NAMALWA (cell line): ENCODE data around the gene ATG10.
"Not testable (repeated sequence)": the region's sequence is repeated elsewhere in the genome, so short reads cannot be mapped to it uniquely, and the experiment has no call there.

ENCODE experiments used
- DNase-seq: peaks from one replicate; pipeline ENCODE4 v3.0.0-alpha.2; 2015; ENCODE audit warnings: low spot score

ATG10 gene

DNA sequence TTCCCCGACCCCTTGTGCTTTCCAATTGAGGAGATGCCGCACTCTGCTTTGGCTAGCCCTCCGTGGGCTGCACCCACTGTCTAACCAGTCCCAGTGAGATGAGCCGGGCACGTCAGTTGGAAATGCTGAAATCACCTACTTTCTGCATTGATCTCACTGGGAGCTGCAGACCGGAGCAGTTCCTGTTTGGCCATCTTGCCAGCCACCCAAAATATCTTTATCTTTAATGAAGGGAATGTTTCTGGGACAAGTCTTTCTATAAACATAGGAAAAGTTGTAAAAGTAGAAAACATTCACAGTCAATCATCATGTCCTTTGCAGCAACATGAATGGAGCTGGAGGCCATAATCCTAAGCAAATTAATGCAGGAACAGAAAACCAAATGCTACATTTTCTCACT lies 158.8 kb downstream of the ATG10 start:
- DNase-seq: no peak

DNA sequence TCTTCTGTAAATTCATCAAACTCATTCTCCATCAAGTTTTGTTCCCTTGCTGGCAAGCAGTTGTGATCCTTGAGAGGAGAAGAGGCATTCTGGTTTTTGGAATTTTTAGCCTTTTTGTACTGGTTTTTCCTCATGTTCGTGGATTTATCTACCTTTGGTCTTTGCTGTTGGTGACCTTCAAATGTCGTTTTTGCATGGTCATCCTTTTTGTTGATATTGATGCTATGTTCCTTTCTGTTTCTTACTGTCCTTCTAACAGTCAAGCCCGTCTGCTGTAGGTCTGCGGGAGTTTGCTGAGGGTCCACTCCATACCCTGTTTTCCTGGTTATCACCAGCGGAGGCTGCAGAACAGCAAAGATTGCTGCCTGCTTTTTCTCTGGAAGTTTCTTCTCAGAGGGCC lies 165.4 kb downstream of the ATG10 start:
- no peak for DNase-seq

DNA sequence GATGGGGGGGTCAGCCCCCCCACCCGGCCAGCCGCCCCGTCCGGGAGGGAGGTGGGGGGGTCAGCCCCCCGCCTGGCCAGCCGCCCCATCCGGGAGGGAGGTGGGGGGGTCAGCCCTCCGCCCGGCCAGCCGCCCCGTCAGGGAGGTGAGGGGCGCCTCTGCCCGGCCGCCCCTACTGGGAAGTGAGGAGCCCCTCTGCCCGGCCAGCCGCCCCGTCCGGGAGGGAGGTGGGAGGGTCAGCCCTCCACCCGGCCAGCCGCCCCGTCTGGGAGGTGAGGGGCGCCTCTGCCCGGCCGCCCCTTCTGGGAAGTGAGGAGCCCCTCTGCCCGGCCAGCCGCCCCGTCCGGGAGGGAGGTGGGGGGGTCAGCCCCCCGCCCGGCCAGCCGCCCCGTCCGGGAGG lies 168.0 kb downstream of the ATG10 start:
- DNase-seq: not testable (repeated sequence)

DNA sequence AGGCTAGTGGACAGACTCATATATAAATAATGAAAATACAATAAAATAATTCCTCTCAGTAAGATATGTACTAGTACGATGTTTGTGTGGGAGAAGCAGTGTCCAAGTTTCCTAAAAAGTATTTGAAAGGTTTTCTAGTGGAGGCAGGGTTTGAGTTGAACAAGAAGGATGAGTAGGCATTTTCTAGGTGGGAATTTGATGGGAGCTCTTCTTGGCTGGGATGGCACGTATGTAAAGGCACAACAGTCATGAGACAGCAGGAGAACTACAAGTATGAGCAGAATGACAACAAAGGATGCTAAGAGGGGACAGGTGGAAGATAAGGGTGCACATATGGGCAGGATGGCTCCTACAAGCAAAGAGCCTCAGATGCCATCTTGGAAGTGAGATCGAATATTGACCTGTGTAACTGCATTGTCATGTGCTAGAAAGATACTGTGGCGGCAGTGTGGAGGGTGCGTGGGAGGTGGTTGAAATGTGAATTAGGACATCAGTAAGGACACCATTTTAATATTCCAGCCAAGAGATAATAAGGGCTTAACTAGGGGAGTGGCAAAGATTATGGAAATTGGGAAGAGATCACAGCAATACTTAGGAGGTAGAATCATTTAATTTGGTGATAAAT lies 170.5 kb downstream of the ATG10 start:
- no peak for DNase-seq

DNA sequence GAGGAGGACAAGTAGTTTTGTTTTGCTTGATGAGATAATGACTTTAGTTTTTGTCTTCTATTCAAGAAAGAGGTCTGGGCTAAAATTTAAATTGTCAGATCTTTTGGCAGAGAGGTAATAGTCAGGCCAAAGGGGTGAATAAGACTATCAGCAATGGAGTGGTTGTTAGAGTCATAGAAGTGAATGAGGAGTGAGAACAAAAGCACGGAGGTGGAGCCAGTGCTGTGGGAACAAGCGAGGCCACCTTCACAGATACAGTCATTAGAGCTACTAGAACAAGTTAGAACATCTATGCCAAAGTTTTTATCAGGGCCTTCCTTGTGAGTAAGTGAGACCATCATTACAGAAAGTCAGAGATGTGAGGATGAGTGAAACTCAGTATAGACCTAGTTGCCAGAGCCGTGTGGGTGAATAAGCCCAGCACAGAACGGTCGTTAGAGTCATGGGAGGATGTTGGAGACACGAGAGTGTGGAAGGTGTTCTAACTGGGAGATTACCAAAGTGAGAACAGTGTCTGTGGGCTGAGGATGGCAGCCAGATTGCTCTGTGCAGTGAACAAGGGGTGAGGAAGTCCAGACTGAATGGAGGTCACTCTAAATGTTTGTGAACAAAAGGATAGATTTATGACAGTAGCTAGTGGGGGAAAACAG lies 171.2 kb downstream of the ATG10 start:
- no peak for DNase-seq

DNA sequence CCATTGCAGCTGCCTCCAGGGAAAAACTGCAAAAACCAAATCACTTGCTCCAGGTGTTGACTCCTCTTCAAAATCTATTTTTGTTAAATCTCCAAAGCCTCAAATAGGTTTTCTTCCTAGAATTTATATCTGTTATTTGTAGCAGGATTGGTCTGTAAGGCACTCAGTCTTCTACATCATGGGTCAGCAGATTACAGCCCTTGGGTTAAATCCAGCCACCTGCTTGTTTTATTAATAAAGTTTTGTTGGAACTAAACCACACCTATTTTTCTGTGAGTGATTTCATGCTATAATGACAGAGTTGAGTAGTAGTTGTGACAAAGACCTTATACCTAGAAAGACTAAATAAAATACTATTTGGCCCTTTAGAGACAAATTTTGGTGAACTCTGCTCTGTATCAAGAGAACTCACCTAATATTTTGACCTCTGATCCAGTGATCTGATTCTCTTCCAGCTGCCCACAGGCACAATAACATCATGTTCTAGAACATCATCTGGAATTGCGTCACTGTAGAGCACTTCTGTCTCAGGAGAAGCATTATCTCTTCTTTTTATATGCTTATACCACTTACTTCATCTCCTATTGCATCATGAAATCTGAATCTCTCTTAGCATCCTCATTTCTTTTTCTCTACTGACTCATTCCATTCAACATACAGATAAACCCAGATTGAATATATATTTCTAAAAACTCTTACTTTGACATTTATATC lies 176.2 kb downstream of the ATG10 start:
- DNase-seq: no peak

DNA sequence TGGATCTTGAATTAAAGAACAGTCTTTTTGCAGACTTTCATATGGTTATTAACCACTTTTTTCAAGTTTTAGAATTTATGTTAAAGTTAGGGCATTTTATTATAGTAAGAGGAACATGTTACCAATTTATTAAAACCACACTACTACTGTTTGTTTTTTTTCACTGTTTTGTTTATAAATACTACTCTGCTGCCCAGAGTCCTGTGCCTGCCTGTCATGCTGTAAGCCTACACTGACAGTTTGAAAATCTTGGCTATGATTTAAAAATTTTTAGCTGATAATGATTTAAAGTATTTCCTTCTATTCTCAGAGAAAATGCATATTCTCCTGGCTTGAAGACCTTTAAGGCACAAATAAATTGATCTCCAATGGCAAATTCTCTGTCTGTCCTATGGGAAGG lies 177.6 kb downstream of the ATG10 start:
- no peak for DNase-seq

DNA sequence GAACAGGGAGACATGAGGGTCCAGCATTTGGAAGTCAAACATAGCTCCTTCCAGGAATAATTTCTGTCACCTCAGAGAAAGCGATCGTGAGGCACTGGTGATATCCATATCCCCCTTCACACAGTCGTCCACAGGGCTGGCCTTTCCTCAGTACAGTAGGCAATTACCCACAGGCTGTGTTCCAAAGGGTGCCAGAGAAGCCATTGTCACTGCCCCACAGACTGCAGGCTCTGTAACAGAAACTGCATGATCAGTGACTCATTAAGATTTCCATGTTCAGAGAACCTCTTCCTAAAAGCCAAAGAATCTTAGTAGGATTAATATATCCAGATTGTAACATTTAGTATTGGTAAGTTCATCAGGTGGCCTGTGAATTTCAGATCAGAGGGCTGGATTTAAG lies 178.7 kb downstream of the ATG10 start:
- DNase-seq: no peak

DNA sequence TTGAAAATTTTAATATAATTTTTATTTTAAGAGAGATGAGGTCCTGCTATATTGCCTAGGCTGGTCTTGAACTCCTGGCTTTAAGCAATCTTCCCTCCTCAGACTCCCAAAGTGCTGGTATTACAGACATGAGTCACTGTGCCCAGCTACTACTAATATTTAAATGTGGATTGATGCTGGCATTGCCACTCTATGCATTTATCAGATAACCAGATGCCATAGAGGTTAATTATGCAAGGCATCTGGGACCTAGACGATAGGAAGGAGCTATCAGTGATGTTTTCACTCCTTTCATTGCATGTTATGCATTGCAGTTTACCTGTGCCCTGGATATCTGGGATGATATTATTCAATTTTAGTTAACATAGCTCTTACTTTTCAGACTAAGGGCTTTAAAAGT lies 179.4 kb downstream of the ATG10 start:
- no peak for DNase-seq

DNA sequence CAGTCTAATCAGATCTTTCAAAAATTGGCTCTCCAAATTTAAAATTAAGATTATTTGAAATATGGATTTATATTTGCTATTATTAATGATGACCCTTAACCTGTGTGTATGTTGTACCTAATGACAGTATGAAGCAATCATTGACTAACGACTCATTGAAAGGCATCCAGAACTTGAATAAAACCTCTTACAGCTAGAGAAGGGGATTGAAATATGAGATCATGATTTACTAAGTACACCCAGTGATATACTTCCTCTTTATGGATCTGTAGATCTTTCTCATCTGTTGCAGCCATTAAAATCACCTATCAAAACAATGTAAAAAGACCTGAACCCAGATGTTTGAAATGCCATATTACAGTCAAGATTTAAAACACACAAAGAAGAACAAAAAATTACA lies 179.8 kb downstream of the ATG10 start:
- DNase-seq: no peak

DNA sequence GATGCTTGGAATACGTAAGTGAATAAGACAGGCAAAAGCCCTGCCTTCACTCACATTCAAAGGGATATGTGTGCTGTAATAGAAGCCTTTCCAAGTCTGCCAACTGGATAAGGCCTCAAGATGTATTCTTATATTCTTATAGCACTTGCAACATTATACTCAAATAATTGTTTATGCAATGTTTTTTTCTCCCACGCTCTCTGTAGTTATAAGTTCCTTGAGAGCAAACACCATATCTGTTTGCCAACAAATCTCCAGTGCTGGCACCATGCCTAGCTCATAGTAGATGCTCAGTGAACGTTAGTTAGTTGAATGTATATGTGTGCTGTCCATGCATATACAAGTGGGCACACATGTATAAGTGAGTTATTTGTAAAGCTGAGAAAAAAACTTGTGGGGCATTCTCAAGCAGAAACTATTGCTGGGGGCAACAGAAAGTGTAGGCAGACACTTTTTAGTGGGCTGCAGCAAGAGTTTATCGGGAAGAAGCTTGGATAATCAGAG lies 181.2 kb downstream of the ATG10 start:
- DNase-seq: no peak

DNA sequence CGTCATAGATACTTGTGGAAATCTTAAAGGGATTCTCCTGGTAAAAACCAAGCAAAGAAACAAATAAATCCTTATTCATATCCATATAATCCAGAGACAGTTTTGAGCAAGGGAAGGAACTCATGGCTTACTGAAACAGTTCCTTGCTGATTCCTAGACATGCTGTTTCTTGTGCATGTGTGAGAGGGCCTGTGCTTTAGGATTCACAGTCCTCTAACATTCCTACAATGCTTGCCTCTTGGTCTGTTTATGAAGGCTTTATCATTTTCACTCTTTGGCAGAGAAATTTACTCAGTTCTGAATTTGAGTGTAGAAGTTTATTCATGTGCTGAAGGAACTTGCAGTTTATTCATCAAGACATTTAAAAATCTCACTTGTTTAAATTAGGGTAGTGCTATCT lies 183.0 kb downstream of the ATG10 start:
- DNase-seq: no peak

DNA sequence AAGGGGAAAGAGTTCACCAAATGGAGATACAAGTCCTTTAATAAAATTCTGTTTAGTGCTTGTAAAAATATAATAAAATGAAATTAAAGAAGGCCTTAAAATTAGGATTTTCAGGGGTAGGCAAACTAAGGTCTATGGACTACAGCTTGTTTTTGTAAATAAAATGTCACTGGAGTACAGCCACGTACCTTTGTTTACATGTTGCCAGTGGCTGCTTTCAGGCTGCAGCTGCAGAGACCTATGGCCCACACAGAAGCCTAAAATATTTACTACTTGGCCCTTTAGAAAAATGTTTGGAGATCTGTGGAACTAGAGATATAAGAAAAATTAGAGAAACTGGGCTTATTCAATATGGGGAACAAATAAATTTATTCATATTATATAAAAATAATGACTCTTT lies 183.5 kb downstream of the ATG10 start:
- DNase-seq: no peak

DNA sequence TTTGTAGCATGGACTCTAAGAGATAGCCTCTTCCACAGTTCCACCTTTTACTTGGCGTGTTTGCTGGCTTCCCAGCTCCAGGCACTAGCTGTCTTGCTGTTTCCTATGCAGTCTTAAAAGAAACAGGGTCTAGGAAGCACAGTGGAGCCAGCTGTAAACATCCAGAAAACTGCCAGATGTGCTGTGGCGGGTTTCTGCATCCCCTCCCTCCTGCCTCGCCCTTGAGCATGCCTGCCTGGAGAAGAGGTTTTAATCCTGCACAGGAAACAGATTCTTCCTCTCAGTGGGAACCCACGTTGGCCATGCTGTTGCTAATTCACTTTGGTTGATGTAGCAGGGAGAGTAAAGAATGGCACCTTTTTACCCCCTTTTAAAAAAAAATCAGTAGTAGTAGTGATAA lies 185.1 kb downstream of the ATG10 start:
- no peak for DNase-seq

DNA sequence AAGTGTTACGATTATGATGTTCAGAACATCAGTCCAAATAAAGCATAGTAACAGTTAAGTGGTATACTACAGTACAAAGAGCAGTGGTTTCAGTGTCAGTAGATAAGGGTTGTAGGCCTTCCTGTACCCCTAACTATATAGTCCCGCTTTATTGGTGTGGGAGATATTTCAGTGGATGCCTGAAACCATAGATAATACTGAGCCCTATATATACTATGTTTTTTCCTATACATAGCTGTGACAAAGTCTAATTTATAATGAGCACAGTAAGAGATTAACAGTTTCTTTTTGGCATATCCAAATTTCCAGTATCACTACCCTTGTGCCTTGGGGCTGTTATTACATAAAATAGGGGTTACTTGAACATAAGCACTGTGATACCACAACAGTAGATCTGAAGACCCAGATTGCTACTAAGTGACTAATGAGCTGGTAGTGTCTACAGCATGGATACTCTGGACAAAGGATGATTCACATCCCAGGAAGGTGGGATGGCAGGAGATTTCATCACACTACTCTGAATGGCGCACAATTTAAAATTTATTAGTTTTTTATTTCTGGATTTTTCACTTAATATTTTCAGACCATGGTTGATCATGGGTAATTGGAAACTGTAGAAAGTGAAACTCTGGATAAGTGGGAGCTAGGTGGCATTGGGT lies 187.1 kb downstream of the ATG10 start:
- no peak for DNase-seq

DNA sequence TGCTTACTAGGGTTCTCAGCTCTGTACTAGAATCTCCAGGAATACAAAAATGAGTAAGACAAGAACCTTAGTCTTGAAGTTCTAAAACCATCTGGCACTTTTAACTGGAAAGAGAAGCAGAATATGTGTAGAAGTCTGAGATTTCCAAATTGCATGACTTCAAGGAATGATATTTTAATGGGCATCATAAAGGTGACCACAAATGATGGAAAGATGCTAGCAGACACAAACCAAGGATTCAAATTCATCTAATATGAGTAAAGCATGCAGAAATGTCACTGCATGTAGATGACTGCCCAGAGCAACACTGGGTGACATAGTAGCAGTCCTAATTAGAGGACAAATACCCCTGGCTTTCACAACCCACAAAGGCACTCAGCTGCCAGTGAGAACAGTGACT lies 189.1 kb downstream of the ATG10 start:
- DNase-seq: no peak

DNA sequence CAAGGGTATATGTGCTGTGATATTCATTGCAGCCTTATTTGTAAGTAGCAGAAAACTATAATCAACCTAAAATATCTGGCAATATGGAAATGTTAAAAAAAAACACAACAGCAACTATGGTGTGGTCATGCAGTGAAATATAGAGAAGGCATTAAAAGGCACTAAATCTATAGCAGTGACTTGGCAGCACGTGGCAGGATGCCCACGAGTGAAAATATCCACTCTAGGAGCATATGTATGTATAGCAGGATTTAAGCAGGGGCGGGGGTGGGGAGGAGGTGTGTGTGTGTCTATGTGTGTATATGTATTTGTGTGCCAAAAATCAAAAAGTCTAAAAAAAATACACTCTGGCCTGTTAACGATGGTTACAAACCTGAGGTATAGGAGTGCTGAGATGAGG lies 190.8 kb downstream of the ATG10 start:
- no peak for DNase-seq

DNA sequence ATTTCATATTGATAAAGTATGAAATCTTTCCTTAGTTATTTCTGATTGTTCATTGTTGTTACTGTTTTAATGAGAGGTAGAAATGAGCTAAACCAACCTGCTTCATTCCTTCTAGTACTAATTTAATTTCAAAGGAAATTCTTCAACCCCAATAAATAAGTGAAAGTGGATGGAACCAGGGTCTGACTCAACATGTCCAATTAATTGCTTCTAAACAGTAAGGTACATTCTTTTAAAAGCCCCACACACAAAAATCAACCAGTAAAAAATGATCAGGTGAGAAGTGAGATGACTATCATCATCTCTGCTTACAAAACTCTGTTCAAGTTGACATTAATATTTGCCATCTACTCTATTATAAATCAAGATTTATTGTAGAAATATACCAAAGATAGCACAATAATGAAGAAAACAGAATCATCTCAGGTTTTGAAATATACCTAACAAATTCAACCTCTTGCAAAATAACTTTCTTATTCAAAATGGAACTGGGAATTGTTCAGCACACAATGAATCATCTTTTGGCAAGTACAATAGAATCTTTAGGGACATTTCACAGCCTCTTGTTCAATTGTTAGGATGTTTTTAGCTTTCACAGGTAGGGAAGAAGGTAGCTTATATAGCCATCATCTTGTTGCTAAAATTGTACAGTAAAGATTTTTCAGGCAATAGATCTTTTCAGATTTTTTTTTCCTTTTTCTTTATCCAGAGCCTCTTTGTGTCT lies 191.8 kb downstream of the ATG10 start:
- DNase-seq: no peak

DNA sequence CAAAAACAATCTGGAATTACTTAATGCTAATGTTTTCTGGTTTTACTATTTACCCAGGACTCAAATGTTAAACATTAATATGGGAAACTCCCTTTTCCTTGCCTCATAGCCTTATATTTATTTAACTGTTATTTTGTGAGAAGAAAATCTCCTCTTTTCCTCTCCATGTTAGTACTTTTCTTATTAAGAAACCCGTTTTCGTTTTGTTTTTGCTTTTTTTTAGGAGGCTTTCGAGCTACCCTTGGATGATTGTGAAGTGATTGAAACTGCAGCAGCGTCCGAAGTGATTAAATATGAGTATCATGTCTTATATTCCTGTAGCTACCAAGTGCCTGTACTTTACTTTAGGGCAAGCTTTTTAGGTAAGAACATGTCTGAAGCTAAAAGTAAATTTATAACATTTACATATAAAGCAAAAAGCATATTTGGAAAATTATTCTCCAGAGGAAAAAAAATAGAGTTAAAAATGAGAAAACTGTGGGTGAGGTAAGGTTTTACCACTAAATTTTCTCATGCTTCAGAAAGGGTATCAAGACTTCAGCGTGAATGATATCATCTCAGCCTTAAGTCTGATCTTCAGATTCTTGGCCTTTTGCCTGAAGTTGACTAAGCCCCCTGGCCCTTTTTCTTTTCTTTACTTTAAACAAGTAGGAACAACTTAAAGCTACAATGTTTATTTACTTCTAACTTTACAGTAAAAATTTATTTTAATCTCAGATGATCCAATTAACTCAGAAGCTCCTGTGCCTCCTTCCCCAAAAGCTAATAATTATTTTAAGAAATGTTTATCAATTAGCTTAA lies 192.6 kb downstream of the ATG10 start:
- DNase-seq: no peak

DNA sequence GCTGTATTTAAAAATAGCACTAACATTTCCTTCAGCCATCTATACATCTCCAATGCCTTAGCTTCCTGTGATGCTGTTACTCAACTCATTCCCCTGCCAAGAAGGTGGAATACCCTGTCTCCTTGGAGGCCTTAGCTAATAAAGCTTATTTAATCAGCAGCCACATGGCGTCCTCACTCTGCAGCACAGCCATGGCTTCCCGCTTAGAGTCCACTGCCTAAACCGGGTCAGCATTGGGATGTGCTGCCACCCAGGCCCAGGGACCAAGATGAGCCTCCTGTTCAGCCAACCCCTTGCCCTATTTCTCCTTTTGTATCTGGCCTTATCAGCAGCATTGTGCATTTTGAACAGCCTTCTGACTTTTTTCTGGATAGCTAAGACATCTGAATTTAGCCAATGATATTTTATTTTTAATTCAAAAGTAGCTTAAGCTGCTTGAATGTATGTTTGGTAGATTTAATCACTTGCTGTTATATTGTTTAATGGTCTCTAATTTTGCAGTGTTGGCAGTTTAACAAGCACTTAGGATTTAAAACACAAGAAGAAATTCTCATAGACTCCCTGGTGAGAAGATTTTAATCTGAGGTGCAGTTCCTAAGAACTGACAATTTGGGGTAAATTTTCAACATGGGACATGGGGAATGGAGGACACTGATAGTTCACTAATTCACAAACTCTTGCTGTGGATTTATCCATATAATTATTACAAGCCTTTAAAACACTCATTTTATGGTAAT lies 193.3 kb downstream of the ATG10 start:
- DNase-seq: no peak
